Measurements from ENCODE around the gene SLC46A3. TPM values are rescaled to one million over a fixed set of nuclear protein-coding genes. Genes with fewer than 3 reads are reported as not detected.

Gene SLC46A3
- total and polyA plus RNA-seq, 7 donors = 6.7 to 25.6 (median 14.5) TPM

- TF ChIP-seq POLR2A (IDR thresholded peaks at IDR 0.05) (no peak), EP300 (IDR thresholded peaks at IDR 0.05) (no peak), POLR2AphosphoS5 (IDR thresholded peaks at IDR 0.05) (no peak)
- TF ChIP-seq, protein P1, sequence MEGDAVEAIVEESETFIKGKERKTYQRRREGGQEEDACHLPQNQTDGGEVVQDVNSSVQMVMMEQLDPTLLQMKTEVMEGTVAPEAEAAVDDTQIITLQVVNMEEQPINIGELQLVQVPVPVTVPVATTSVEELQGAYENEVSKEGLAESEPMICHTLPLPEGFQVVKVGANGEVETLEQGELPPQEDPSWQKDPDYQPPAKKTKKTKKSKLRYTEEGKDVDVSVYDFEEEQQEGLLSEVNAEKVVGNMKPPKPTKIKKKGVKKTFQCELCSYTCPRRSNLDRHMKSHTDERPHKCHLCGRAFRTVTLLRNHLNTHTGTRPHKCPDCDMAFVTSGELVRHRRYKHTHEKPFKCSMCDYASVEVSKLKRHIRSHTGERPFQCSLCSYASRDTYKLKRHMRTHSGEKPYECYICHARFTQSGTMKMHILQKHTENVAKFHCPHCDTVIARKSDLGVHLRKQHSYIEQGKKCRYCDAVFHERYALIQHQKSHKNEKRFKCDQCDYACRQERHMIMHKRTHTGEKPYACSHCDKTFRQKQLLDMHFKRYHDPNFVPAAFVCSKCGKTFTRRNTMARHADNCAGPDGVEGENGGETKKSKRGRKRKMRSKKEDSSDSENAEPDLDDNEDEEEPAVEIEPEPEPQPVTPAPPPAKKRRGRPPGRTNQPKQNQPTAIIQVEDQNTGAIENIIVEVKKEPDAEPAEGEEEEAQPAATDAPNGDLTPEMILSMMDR (IDR thresholded peaks at IDR 0.05) = no peak
- Histone ChIP-seq H3K27ac (no peak overlapping the region), H3K4me1 (peaks cover 0 to 11% (median 0%) of the 10 kb centered on the region in 4 donors), H3K36me3 (no peaks in the 10 kb centered on the region), H3K4me3 (no peak overlapping the region), H3K27me3 (no peaks in the 10 kb centered on the region), H3K9me3 (no peaks in the 10 kb centered on the region)
- 84 to 90% methylated on average over 2 of the region's 2 CpGs for WGBS, 2 donors
- intact Hi-C loops (cut with DNase I) = loop anchor here (10.0 kb wide), 2 partner anchors 145 to 515 kb away; partner anchors contain the start of gene PAN3
- DNase-seq = no peak
Measured at GRCh38 chr13:28650284-28650683, 68.5 kb downstream of the SLC46A3 start.

Small RNAs within 50 kb of the gene (small RNA-seq; reads per million reads assigned to genes)
- 0 reads per million in 3 donors for gene RNU6-53P

Other genes starting within 250 kb of the SLC46A3 start
- 10 to 100 TPM in 1 of 4 donors, 1 to 10 TPM in 3; 5.7 to 18.3 (median 7.5) TPM for gene FLT1, start 223.8 kb downstream of the SLC46A3 start, total RNA-seq
- gene FLT1, start 223.8 kb downstream of the SLC46A3 start, polyA plus RNA-seq = 1 to 10 TPM in 1 of 3 donors, under 1 TPM in 2; under 0.01 to 4.6 (median 0.69) TPM
- 10 to 100 TPM; 38.6 to 96.4 (median 66.7) TPM for gene POMP, start 59.8 kb downstream of the SLC46A3 start, total RNA-seq
- 100 to 1,000 TPM; 101 to 163 (median 135) TPM for gene POMP, start 59.8 kb downstream of the SLC46A3 start, polyA plus RNA-seq
- gene MTUS2, start 101.4 kb upstream of the SLC46A3 start, total RNA-seq = 1 to 10 TPM in 2 of 4 donors, under 1 TPM in 2; 0.71 to 2.2 (median 1.3) TPM
- gene MTUS2, start 101.4 kb upstream of the SLC46A3 start, polyA plus RNA-seq = under 1 TPM in 2 of 3 donors, not detected in 1; 0.23 to 0.34 TPM